HEK293 (cell line): ENCODE data around the gene SULF2.

Experiments used
- CTCF ChIP-seq: fragments of 450-650 bp; formaldehyde crosslinking; IDR thresholded peaks from 2 replicates; pipeline ENCODE4 v1.5.1; 2016; ENCODE audit warnings: missing biosample characterization, missing genetic modification characterization
- ZBTB26 ChIP-seq: fragments of 450-650 bp; formaldehyde crosslinking; optimal IDR thresholded peaks from 2 replicates; pipeline ENCODE3; 2016; ENCODE audit warnings: missing biosample characterization, mild to moderate bottlenecking, missing genetic modification characterization
- ZNF121 ChIP-seq: fragments of 450-650 bp; formaldehyde crosslinking; IDR thresholded peaks from 2 replicates; pipeline ENCODE4 v1.5.1; 2016; ENCODE audit warnings: missing biosample characterization, missing genetic modification characterization
- ZNF23 ChIP-seq: fragments of 450-650 bp; formaldehyde crosslinking; IDR thresholded peaks from 2 replicates; pipeline ENCODE4 v1.5.1; 2016; ENCODE audit warnings: missing biosample characterization, missing genetic modification characterization, borderline replicate concordance
- ZNF24 ChIP-seq: fragments of 450-650 bp; formaldehyde crosslinking; IDR thresholded peaks from 2 replicates; pipeline ENCODE4 v1.5.1; 2016; ENCODE audit warnings: missing biosample characterization, missing genetic modification characterization
- ZNF658 ChIP-seq: fragments of 450-650 bp; formaldehyde crosslinking; IDR thresholded peaks from 2 replicates; pipeline ENCODE4; 2016; ENCODE audit warnings: missing biosample characterization, missing genetic modification characterization
- ZNF768 ChIP-seq: fragments of 450-650 bp; formaldehyde crosslinking; IDR thresholded peaks from 2 replicates; pipeline ENCODE4 v1.5.1; 2018; ENCODE audit warnings: missing biosample characterization, mild to moderate bottlenecking, missing genetic modification characterization
- ZNF776 ChIP-seq: fragments of 450-650 bp; formaldehyde crosslinking; IDR thresholded peaks from 2 replicates; pipeline ENCODE4 v1.5.0; 2017; ENCODE audit warnings: missing biosample characterization, missing genetic modification characterization, borderline replicate concordance
- TF ChIP-seq, protein P1 (sequence below): fragments of 450-650 bp; formaldehyde crosslinking; IDR thresholded peaks from 2 replicates; pipeline ENCODE4 v1.5.1; 2017; ENCODE audit warnings: missing biosample characterization, missing genetic modification characterization
- TF ChIP-seq, protein P2 (sequence below): fragments of 450-650 bp; formaldehyde crosslinking; IDR thresholded peaks from 2 replicates; pipeline ENCODE4 v1.5.1; 2016; ENCODE audit warnings: missing biosample characterization, missing genetic modification characterization

GRCh38 chr20:47810721-47811347 lies 25.6 kb upstream of the SULF2 start:
- TF ChIP-seq, protein P1, sequence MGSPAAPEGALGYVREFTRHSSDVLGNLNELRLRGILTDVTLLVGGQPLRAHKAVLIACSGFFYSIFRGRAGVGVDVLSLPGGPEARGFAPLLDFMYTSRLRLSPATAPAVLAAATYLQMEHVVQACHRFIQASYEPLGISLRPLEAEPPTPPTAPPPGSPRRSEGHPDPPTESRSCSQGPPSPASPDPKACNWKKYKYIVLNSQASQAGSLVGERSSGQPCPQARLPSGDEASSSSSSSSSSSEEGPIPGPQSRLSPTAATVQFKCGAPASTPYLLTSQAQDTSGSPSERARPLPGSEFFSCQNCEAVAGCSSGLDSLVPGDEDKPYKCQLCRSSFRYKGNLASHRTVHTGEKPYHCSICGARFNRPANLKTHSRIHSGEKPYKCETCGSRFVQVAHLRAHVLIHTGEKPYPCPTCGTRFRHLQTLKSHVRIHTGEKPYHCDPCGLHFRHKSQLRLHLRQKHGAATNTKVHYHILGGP: no peak
- no peak for TF ChIP-seq CTCF (tag by site-specific recombination)
- no peak for TF ChIP-seq ZNF658 (tag by site-specific recombination)
- TF ChIP-seq, protein P2, sequence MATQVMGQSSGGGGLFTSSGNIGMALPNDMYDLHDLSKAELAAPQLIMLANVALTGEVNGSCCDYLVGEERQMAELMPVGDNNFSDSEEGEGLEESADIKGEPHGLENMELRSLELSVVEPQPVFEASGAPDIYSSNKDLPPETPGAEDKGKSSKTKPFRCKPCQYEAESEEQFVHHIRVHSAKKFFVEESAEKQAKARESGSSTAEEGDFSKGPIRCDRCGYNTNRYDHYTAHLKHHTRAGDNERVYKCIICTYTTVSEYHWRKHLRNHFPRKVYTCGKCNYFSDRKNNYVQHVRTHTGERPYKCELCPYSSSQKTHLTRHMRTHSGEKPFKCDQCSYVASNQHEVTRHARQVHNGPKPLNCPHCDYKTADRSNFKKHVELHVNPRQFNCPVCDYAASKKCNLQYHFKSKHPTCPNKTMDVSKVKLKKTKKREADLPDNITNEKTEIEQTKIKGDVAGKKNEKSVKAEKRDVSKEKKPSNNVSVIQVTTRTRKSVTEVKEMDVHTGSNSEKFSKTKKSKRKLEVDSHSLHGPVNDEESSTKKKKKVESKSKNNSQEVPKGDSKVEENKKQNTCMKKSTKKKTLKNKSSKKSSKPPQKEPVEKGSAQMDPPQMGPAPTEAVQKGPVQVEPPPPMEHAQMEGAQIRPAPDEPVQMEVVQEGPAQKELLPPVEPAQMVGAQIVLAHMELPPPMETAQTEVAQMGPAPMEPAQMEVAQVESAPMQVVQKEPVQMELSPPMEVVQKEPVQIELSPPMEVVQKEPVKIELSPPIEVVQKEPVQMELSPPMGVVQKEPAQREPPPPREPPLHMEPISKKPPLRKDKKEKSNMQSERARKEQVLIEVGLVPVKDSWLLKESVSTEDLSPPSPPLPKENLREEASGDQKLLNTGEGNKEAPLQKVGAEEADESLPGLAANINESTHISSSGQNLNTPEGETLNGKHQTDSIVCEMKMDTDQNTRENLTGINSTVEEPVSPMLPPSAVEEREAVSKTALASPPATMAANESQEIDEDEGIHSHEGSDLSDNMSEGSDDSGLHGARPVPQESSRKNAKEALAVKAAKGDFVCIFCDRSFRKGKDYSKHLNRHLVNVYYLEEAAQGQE (tag by site-specific recombination): no peak
- no peak for TF ChIP-seq ZNF24 (tag by site-specific recombination)
- no peak for TF ChIP-seq ZNF768 (tag by site-specific recombination)
- no peak for TF ChIP-seq ZNF23 (tag by site-specific recombination)
- no peak for TF ChIP-seq ZBTB26 (tag by site-specific recombination)
- TF ChIP-seq ZNF776 (tag by site-specific recombination): no peak
- TF ChIP-seq ZNF121 (tag by site-specific recombination): no peak
